GM21619 (cell line): ENCODE measurements around the gene BCL10.

Experiments
- ATAC-seq: cut with Tn5 transposase; IDR thresholded peaks from one replicate; pipeline ENCODE4 v1.9.1; 2021; ENCODE audit not compliant: unreplicated experiment

The BCL10 gene

GRCh38 chr1:85224734-85225623 is 51.5 kb downstream of the BCL10 start:
- ATAC-seq: no peak

- ATAC-seq: no peak
Observed at GRCh38 chr1:85224295-85224694, 52.1 kb downstream of the BCL10 start.

DNA sequence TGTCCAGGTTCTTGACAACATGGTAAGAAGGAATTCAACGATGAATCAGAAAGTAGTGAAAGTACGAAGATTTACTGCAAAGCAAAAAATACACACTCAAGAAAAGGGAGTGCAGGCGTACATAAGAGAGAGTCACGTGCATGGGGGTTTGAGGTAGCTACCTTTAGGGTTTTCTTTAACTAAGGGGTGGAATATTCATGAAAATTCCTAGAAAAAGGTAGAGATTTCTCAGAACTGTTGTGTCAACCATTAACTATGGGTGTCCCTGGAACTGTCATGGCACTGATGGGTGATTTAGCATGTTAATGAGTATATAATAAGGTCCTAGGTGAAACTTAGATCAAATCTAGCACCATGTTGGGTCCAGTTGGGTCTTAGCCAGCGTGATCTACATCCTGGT is 53.1 kb downstream of the BCL10 start:
- no peak for ATAC-seq

- no peak for ATAC-seq
Observed at GRCh38 chr1:85220756-85221201, 55.7 kb downstream of the BCL10 start.

DNA sequence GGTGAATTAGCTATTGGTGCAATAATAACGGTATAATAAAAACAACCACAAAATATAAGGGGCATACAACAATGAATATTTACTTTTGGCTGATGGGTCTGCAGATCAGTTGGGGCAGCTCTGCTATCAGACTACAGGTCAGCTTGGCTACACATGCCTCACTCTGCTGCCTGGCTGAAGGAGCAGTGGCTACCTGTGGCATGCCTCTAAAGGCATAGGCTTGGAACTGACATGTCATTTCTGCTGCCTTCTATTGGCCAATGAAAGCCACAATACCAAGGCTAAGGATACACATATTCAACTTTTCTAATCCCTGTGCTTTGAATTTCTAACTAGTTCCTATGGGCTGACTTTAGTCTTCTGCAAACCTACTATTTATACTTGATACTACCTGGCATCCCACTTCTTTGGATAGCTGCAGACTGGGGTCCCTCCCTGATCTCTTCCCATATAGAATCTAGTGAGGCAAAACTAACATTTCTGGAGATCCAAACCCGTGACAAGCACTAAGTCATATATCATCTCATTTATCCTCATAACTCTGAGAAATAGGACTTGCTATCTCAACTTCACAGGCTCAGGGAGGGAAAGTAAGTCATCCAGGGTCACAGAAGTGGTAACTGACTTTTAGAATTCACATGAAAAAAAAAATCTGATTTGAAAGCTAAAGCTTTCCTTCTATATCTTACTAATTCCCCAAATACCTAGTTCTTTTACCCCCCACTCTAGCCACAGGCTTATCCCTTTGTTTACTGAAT is 56.4 kb downstream of the BCL10 start:
- ATAC-seq: no peak

GRCh38 chr1:85216697-85217096 is 59.7 kb downstream of the BCL10 start:
- no peak for ATAC-seq
